GM21381 (cell line): Measurements from ENCODE around the gene CYP4V2.

ENCODE experiments used
- ATAC-seq: cut with Tn5 transposase; IDR thresholded peaks from one replicate; pipeline ENCODE4 v1.9.1; 2021; ENCODE audit warnings: mild to moderate bottlenecking, moderate library complexity; ENCODE audit not compliant: unreplicated experiment

Gene CYP4V2

GRCh38 chr4:186188107-186188506, 3.3 kb upstream of the CYP4V2 start:
- ATAC-seq: no peak

- no peak for ATAC-seq
Measured at GRCh38 chr4:186189656-186190055, 1.7 kb upstream of the CYP4V2 start.

- peak; percentile 28 for ATAC-seq
Measured at GRCh38 chr4:186190581-186191199, 677 bp upstream of the CYP4V2 start.

GRCh38 chr4:186192066-186192612, 772 bp downstream of the CYP4V2 start:
- ATAC-seq: no peak

GRCh38 chr4:186193851-186194250, 2.5 kb downstream of the CYP4V2 start:
- ATAC-seq: no peak

GRCh38 chr4:186196063-186196462, 4.7 kb downstream of the CYP4V2 start:
- ATAC-seq: no peak

- ATAC-seq: no peak
Measured at GRCh38 chr4:186200516-186200915, 9.1 kb downstream of the CYP4V2 start.

- ATAC-seq: no peak
Measured at GRCh38 chr4:186201010-186201409, 9.6 kb downstream of the CYP4V2 start.

- peak; percentile 89 for ATAC-seq
Measured at GRCh38 chr4:186201535-186202230, 10.3 kb downstream of the CYP4V2 start.

GRCh38 chr4:186202490-186203140, 11.2 kb downstream of the CYP4V2 start:
- no peak for ATAC-seq

- no peak for ATAC-seq
Measured at GRCh38 chr4:186203406-186203805, 12.0 kb downstream of the CYP4V2 start.

GRCh38 chr4:186204103-186204559, 12.8 kb downstream of the CYP4V2 start:
- peak; percentile 46 for ATAC-seq

- ATAC-seq: no peak
Measured at GRCh38 chr4:186204686-186205085, 13.3 kb downstream of the CYP4V2 start.

GRCh38 chr4:186205156-186205555, 13.8 kb downstream of the CYP4V2 start:
- ATAC-seq: no peak

GRCh38 chr4:186216465-186217024, 25.2 kb downstream of the CYP4V2 start:
- no peak for ATAC-seq

GRCh38 chr4:186217733-186218293, 26.4 kb downstream of the CYP4V2 start:
- ATAC-seq: no peak

GRCh38 chr4:186221624-186222023, 30.3 kb downstream of the CYP4V2 start:
- no peak for ATAC-seq

- ATAC-seq: no peak
Measured at GRCh38 chr4:186225848-186226247, 34.5 kb downstream of the CYP4V2 start.

GRCh38 chr4:186226521-186227189, 35.3 kb downstream of the CYP4V2 start:
- no peak for ATAC-seq

- ATAC-seq: no peak
Measured at GRCh38 chr4:186227221-186227620, 35.9 kb downstream of the CYP4V2 start, which contains the start of gene KLKB1. Gene KLKB1, plus strand, starts transcription at chr4:186227507. Its CDS starts 689 bp downstream, at chr4:186228196.
